Measurements from ENCODE around the gene GNG3. TPM values are rescaled to one million over a fixed set of nuclear protein-coding genes. Genes with fewer than 3 reads are reported as not detected.

The GNG3 gene
- total RNA-seq, 1 donor from 2014 or later = 1.8 TPM

DNA sequence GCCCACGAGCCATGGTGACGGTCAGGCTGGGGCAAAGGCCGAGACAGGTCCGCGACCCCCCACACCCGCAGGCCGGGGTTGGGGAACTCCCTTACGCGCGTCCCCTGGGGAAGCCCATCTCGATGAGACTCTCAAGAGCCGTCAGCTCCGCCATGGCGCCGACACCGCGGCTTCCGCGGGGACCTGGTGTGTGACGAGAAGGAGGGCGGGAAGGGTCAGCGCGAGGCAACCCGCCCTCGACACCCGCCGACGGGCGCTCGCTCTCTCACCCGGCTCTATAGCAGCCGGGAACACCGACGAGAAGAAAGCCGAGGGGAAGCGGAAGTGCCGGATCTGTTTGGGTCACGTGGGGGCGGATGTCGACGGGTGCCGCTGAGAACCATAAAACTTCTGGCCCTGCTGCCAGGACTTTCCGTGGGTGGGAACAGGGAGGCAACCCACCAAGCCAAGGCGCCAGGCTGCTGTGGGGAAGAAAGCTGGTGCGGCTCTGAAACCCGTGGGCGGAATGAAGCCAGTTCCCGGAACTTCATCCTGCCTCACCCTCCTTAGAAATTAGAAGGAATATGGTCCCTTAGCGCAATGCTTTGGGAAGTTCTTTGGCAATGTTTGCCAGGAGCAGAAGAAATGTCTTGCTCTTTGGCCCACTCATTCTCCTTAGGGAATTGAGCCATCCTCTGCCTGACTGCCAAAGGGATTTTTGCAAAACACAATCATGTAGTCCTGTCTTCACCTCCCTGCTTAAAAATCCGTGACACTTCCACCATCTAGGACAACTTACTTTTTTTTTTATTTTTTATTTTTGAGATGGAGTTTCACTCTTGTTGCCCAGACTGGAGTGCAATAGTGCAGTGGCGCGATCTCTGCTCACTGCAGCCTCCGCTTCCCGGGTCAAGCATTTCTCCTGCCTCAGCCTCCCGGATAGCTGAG, 28.4 kb upstream of the GNG3 start, which contains the start of gene UBXN1:
UBXN1 (minus strand) TSS at position 304 of the 927 bp plus-strand sequence; CDS start at position 154, 150 bp downstream.
- no peaks in the 10 kb centered on the region for H3K9me3 Mint-ChIP-seq (ENCODE audit: low read depth)
- TF ChIP-seq CTCF (IDR thresholded peaks at IDR 0.05; ENCODE audit: unreplicated experiment) = no peak
- peak within 1 kb of the TSS; percentile 86 for H3K4me3 Mint-ChIP-seq (ENCODE audit: low read depth)
- no peaks in the 10 kb centered on the region for H3K27me3 Mint-ChIP-seq
- peak; percentile 51 for DNase-seq (ENCODE audit: low spot score, unreplicated experiment)
- peak within 1 kb of the TSS; percentile 92 for H3K27ac Mint-ChIP-seq
- H3K4me1 Mint-ChIP-seq (ENCODE audit: low read depth) = peaks cover 12% of the 10 kb centered on the region
- H3K36me3 Mint-ChIP-seq (ENCODE audit: insufficient read depth) = peaks cover 10% of the 10 kb centered on the region

DNA sequence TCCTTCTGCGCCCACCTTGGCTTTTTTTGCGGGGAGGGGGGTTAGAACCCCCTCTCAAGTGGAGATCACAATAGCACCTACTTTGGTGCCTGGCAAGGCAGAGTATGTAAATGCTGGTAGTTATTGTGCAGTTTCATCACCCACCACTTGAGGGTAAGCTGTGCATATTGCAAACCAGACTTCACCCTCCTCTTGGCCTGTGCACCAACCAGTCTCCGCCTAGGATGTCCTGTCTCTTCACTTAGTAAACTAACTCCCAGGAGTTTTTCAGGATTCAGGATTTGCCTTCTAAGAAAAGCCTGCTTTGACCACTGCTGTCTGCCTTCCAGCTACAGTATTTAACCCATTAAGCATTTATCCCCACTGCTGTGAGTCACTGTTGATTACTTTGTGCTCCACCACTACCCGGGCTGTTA, 26.6 kb upstream of the GNG3 start:
- DNase-seq (ENCODE audit: low spot score, unreplicated experiment) = no peak
- Mint-ChIP-seq H3K4me1 (ENCODE audit: low read depth) (peaks cover 11% of the 10 kb centered on the region), H3K27me3 (no peaks in the 10 kb centered on the region), H3K36me3 (ENCODE audit: insufficient read depth) (peaks cover 8% of the 10 kb centered on the region), H3K4me3 (ENCODE audit: low read depth) (peak overlapping the region; percentile 47), H3K9me3 (ENCODE audit: low read depth) (no peaks in the 10 kb centered on the region), H3K27ac (peak overlapping the region; percentile 83)
- TF ChIP-seq CTCF (IDR thresholded peaks at IDR 0.05; ENCODE audit: unreplicated experiment) = peak; percentile 50

- DNase-seq (ENCODE audit: low spot score, unreplicated experiment) = no peak
- no peak overlapping the region for H3K4me3 Mint-ChIP-seq (ENCODE audit: low read depth)
- no peaks in the 10 kb centered on the region for H3K9me3 Mint-ChIP-seq (ENCODE audit: low read depth)
- peaks cover 8% of the 10 kb centered on the region for H3K4me1 Mint-ChIP-seq (ENCODE audit: low read depth)
- H3K27me3 Mint-ChIP-seq = no peaks in the 10 kb centered on the region
- no peak overlapping the region for H3K27ac Mint-ChIP-seq
- no peak for TF ChIP-seq CTCF (IDR thresholded peaks at IDR 0.05; ENCODE audit: unreplicated experiment)
- H3K36me3 Mint-ChIP-seq (ENCODE audit: insufficient read depth) = peaks cover 4% of the 10 kb centered on the region
These were observed 25.0 kb upstream of the GNG3 start for GRCh38 chr11:62682518-62682917.

GRCh38 chr11:62687508-62688396, 19.7 kb upstream of the GNG3 start:
- no peak for DNase-seq (ENCODE audit: low spot score, unreplicated experiment)
- H3K4me3 Mint-ChIP-seq (ENCODE audit: low read depth) = no peak overlapping the region
- H3K4me1 Mint-ChIP-seq (ENCODE audit: low read depth) = no peaks in the 10 kb centered on the region

More at GRCh38 chr11:62687508-62688396, 19.7 kb upstream of the GNG3 start:
- Mint-ChIP-seq H3K36me3 (ENCODE audit: insufficient read depth) (peaks cover 6% of the 10 kb centered on the region), H3K27me3 (no peaks in the 10 kb centered on the region), H3K27ac (no peak overlapping the region), H3K9me3 (ENCODE audit: low read depth) (no peaks in the 10 kb centered on the region)
- no peak for TF ChIP-seq CTCF (IDR thresholded peaks at IDR 0.05; ENCODE audit: unreplicated experiment)

All from progenitor cell of endocrine pancreas (in vitro differentiated cells).